GM12875 (cell line): Measurements from ENCODE around the gene MIPEP.

Source experiments
- H3K4me3 ChIP-seq: one replicate; pipeline ENCODE4 v1.5.1; 2011; ENCODE audit warnings: low read depth, low read length, control low read depth
- CTCF ChIP-seq: IDR thresholded peaks from 2 replicates; pipeline ENCODE4 v1.5.1; 2011; ENCODE audit warnings: low read depth, mild to moderate bottlenecking, control low read depth, inconsistent platforms, low read length, moderate library complexity, borderline replicate concordance; ENCODE audit not compliant: insufficient read depth

Gene MIPEP

GRCh38 chr13:23771956-23772355 is 117.2 kb downstream of the MIPEP start:
- TF ChIP-seq CTCF = no peak
- H3K4me3 ChIP-seq = no peak overlapping the region

DNA sequence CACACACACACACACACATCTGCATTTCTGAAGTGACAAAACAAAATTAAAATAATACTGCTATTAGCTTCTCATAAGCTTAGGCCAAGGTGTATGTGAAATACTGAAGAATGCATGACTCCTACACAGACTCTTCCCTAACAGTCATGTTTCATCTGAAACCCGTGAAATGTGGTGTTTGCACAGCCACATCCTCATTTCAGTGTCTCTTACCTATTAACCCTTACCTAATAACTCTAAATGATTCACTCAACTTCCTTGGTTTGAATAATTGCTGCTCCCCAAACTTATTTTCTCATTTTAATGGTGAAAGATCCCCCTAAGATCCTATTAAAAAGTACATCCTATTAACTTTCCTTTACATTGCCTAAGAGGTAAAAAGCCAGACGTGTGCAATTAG is 117.6 kb downstream of the MIPEP start:
- TF ChIP-seq CTCF = no peak
- no peak overlapping the region for H3K4me3 ChIP-seq

- no peak overlapping the region for H3K4me3 ChIP-seq
- TF ChIP-seq CTCF = no peak
Measured at GRCh38 chr13:23770973-23771372, 118.2 kb downstream of the MIPEP start.

- TF ChIP-seq CTCF = no peak
- H3K4me3 ChIP-seq = no peak overlapping the region
Measured at GRCh38 chr13:23770428-23770827, 118.8 kb downstream of the MIPEP start.

GRCh38 chr13:23769401-23769800 is 119.8 kb downstream of the MIPEP start:
- no peak for TF ChIP-seq CTCF
- no peak overlapping the region for H3K4me3 ChIP-seq

- no peak overlapping the region for H3K4me3 ChIP-seq
- no peak for TF ChIP-seq CTCF
Measured at GRCh38 chr13:23767838-23768237, 121.4 kb downstream of the MIPEP start.

DNA sequence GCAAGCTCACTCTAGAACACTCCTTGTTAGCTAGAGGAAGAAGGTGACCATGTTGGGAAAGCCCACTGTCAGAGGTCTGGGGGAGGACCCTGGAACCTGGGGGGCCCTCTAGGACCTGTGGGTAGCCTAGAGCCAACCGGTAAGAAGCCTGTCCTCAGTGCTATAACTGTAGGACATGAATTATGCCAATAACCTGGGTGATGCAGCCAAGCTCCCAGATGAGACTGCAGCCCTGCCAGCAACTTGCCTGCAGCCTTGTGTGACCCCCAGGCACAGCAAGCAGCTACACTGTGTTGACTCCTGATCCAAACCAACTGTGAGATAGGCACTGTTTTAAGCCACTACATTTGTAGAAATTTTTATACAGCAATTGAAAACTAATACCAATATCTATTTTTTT is 122.3 kb downstream of the MIPEP start:
- no peak overlapping the region for H3K4me3 ChIP-seq
- TF ChIP-seq CTCF = no peak
